HepG2 (cell line): Measurements from ENCODE around the gene HPS4.

Experiments
- BCL6 ChIP-seq: IDR thresholded peaks from 2 replicates; pipeline ENCODE4 v1.6.1; 2016; ENCODE audit warnings: missing genetic modification reagents, missing compliant biosample characterization
- CTCF ChIP-seq: sonication (generic); formaldehyde crosslinking; IDR thresholded peaks from 2 replicates; pipeline ENCODE4 v1.5.0; 2020; ENCODE audit warnings: mild to moderate bottlenecking, missing genetic modification reagents, moderate library complexity
- POLR2AphosphoS5 ChIP-seq: IDR thresholded peaks from 2 replicates; pipeline ENCODE4 v1.6.1; 2012; ENCODE audit warnings: low read depth, low read length
- PRDM10 ChIP-seq: sonication (generic); formaldehyde crosslinking; IDR thresholded peaks from 2 replicates; pipeline ENCODE4 v1.4.0; 2020; ENCODE audit warnings: low read depth, missing genetic modification reagents
- RELA ChIP-seq: sonication (generic); formaldehyde crosslinking; IDR thresholded peaks from 2 replicates; pipeline ENCODE4 v1.4.0; 2020; ENCODE audit warnings: missing genetic modification reagents
- SAFB2 ChIP-seq: sonication (generic); formaldehyde crosslinking; IDR thresholded peaks from 2 replicates; pipeline ENCODE4 v1.5.1; 2020; ENCODE audit warnings: missing genetic modification reagents, low read depth, mild to moderate bottlenecking, borderline replicate concordance
- TCF7L2 ChIP-seq: IDR thresholded peaks from 2 replicates; pipeline ENCODE4 v1.6.1; 2011; ENCODE audit warnings: mild to moderate bottlenecking, low read depth, low read length, moderate library complexity
- USF2 ChIP-seq, 2 experiments: sonication (generic) in 1 of 2; formaldehyde crosslinking in 1 of 2; IDR thresholded peaks; 2 replicates each; pipeline versions ENCODE4 v1.5.1 to v1.6.1; 2011 to 2020; ENCODE audit warnings: borderline replicate concordance in 1 of 2, low read depth in 1 of 2, low read length in 1 of 2, mild to moderate bottlenecking in 1 of 2, missing genetic modification reagents in 1 of 2, moderate library complexity in 1 of 2
- ZBTB37 ChIP-seq: sonication (generic); formaldehyde crosslinking; IDR thresholded peaks from 2 replicates; pipeline ENCODE4 v1.4.0; 2020; ENCODE audit warnings: mild to moderate bottlenecking, missing genetic modification reagents
- ZNF121 ChIP-seq: sonication (generic); formaldehyde crosslinking; IDR thresholded peaks from 2 replicates; pipeline ENCODE4 v1.5.0; 2020; ENCODE audit warnings: mild to moderate bottlenecking, missing genetic modification reagents
- ZNF318 ChIP-seq: sonication (generic); formaldehyde crosslinking; IDR thresholded peaks from 2 replicates; pipeline ENCODE4 v1.4.0; 2020; ENCODE audit warnings: mild to moderate bottlenecking, missing genetic modification reagents
- ZNF512 ChIP-seq: sonication (generic); formaldehyde crosslinking; IDR thresholded peaks from 2 replicates; pipeline ENCODE4 v1.4.0; 2020; ENCODE audit warnings: mild to moderate bottlenecking, missing genetic modification reagents
- ZNF773 ChIP-seq: sonication (generic); formaldehyde crosslinking; IDR thresholded peaks from 2 replicates; pipeline ENCODE4 v1.4.0; 2020; ENCODE audit warnings: missing genetic modification reagents, borderline replicate concordance

- TF ChIP-seq SAFB2 (CRISPR knock-in tag) (no peak), TCF7L2 (no peak), ZNF121 (CRISPR knock-in tag) (no peak), CTCF (CRISPR knock-in tag) (no peak), ZNF773 (CRISPR knock-in tag) (no peak), USF2 (IDR thresholded peaks at IDR 0.05; ENCODE audit: low read depth, low read length) (no peak), USF2 (CRISPR knock-in tag; IDR thresholded peaks at IDR 0.05; ENCODE audit: borderline replicate concordance) (no peak), ZNF512 (CRISPR knock-in tag) (no peak), ZBTB37 (no peak), BCL6 (CRISPR knock-in tag) (no peak), PRDM10 (CRISPR knock-in tag) (no peak), RELA (no peak), POLR2AphosphoS5 (no peak), ZNF318 (no peak)
Observed at GRCh38 chr22:26436903-26437515, 46.6 kb downstream of the HPS4 start.
